Stimulated activated CD8-positive, alpha-beta memory T cell treated with anti-CD3 and anti-CD28 coated beads, Interleukin-12 subunit alpha, Interleukin-12 subunit beta, amount 100 ng/mL, for 24 hours (primary cell): ENCODE results near the gene SEPTIN11.

ENCODE experiments used
- DNase-seq: peaks from one replicate; pipeline ENCODE4 v3.0.0-alpha.2; 2020; ENCODE audit errors: extremely low read depth

SEPTIN11 gene

GRCh38 chr4:76949276-76950051 lies at the start of gene SEPTIN11:
SEPTIN11 (plus strand) TSS chr4:76949752; CDS start chr4:76949904, 152 bp downstream.
- peak; percentile 52 for DNase-seq

GRCh38 chr4:76902233-76902890 lies 47.2 kb upstream of the SEPTIN11 start:
- no peak for DNase-seq

- no peak for DNase-seq
Observed at GRCh38 chr4:76904646-76905190, 44.8 kb upstream of the SEPTIN11 start.

- no peak for DNase-seq
Observed at GRCh38 chr4:76905521-76905920, 44.0 kb upstream of the SEPTIN11 start.

GRCh38 chr4:76909711-76910110 lies 39.8 kb upstream of the SEPTIN11 start:
- no peak for DNase-seq

GRCh38 chr4:76920715-76921114 lies 28.8 kb upstream of the SEPTIN11 start:
- no peak for DNase-seq

GRCh38 chr4:76923619-76924357 lies 25.8 kb upstream of the SEPTIN11 start:
- DNase-seq, result no peak

- DNase-seq, result no peak
Observed at GRCh38 chr4:76926841-76927240, 22.7 kb upstream of the SEPTIN11 start.

- DNase-seq, result no peak
Observed at GRCh38 chr4:76930685-76931084, 18.9 kb upstream of the SEPTIN11 start.

- no peak for DNase-seq
Observed at GRCh38 chr4:76931087-76931486, 18.5 kb upstream of the SEPTIN11 start.

- DNase-seq, result no peak
Observed at GRCh38 chr4:76931576-76932276, 17.8 kb upstream of the SEPTIN11 start.

- DNase-seq, result no peak
Observed at GRCh38 chr4:76939184-76939583, 10.4 kb upstream of the SEPTIN11 start.

GRCh38 chr4:76943129-76943620 lies 6.4 kb upstream of the SEPTIN11 start:
- no peak for DNase-seq

GRCh38 chr4:76943790-76944189 lies 5.8 kb upstream of the SEPTIN11 start:
- no peak for DNase-seq

- no peak for DNase-seq
Observed at GRCh38 chr4:76947369-76947768, 2.2 kb upstream of the SEPTIN11 start.

- DNase-seq, result peak; percentile 19
Observed at GRCh38 chr4:76948443-76949275, 893 bp upstream of the SEPTIN11 start.

- DNase-seq, result no peak
Observed at GRCh38 chr4:76950052-76950955, 752 bp downstream of the SEPTIN11 start.

- DNase-seq, result no peak
Observed at GRCh38 chr4:76950956-76951671, 1.6 kb downstream of the SEPTIN11 start.

- no peak for DNase-seq
Observed at GRCh38 chr4:76951672-76952010, 2.1 kb downstream of the SEPTIN11 start.
